Fibroblast of lung (primary cell): ENCODE results near the gene AHCYL1.

Experiments
- CTCF ChIP-seq, 2 donors: IDR thresholded peaks in 1 of 2; conservative IDR thresholded peaks in 1 of 2; 1 replicate in 1 of 2; 2 replicates in 1 of 2; pipeline ENCODE4 v1.5.1; 2011 to 2012; ENCODE audit warnings: low read length in 2 of 2, control low read depth in 1 of 2, inconsistent platforms in 1 of 2, low read depth in 1 of 2, mild to moderate bottlenecking in 1 of 2
- EZH2 ChIP-seq: IDR thresholded peaks from 2 replicates; pipeline ENCODE4 v1.5.1; 2012; ENCODE audit warnings: low read length, control low read depth, mild to moderate bottlenecking; ENCODE audit errors: missing control alignments

- TF ChIP-seq CTCF (conservative IDR thresholded peaks at IDR 0.05 in 1 of 2, IDR thresholded peaks at IDR 0.05 in 1 of 2; ENCODE audit: low read depth in 1 of 2, low read length in 2 of 2) (no peak), EZH2 (no peak)
These were observed 50.1 kb downstream of the AHCYL1 start, which contains the start of gene STRIP1 for GRCh38 chr1:110034451-110035235.
